HK-2 (cell line): ENCODE results near the gene BHLHE40.
A peak's percentile ranks its signal among the peaks of the same experiment; 100 is the strongest.

Experiments used
- DNase-seq: peaks from one replicate; pipeline ENCODE4 v3.0.0-alpha.2; 2018; ENCODE audit not compliant: unreplicated experiment

Gene BHLHE40

GRCh38 chr3:4983739-4984510, 4.7 kb downstream of the BHLHE40 start:
- peak; percentile 65 for DNase-seq

- DNase-seq: no peak
Observed at GRCh38 chr3:4984511-4984864, 5.3 kb downstream of the BHLHE40 start.

GRCh38 chr3:4985330-4986174, 6.3 kb downstream of the BHLHE40 start:
- DNase-seq: peak; percentile 76

- no peak for DNase-seq
Observed at GRCh38 chr3:4986175-4986781, 7.0 kb downstream of the BHLHE40 start.

GRCh38 chr3:4986782-4987537, 7.7 kb downstream of the BHLHE40 start:
- DNase-seq: peak; percentile 95

- DNase-seq: no peak
Observed at GRCh38 chr3:4987538-4988296, 8.5 kb downstream of the BHLHE40 start.

- DNase-seq: no peak
Observed at GRCh38 chr3:4988983-4989834, 10.0 kb downstream of the BHLHE40 start.

- no peak for DNase-seq
Observed at GRCh38 chr3:4990069-4990468, 10.8 kb downstream of the BHLHE40 start.

- no peak for DNase-seq
Observed at GRCh38 chr3:4992118-4992517, 12.9 kb downstream of the BHLHE40 start.

- no peak for DNase-seq
Observed at GRCh38 chr3:4993276-4994143, 14.3 kb downstream of the BHLHE40 start.

- no peak for DNase-seq
Observed at GRCh38 chr3:4994144-4994730, 15.0 kb downstream of the BHLHE40 start.

- peak; percentile 89 for DNase-seq
Observed at GRCh38 chr3:4994823-4995499, 15.7 kb downstream of the BHLHE40 start.

- DNase-seq: peak; percentile 90
Observed at GRCh38 chr3:4995500-4996053, 16.3 kb downstream of the BHLHE40 start.

- DNase-seq: no peak
Observed at GRCh38 chr3:4996223-4996765, 17.1 kb downstream of the BHLHE40 start.

GRCh38 chr3:4996771-4997291, 17.6 kb downstream of the BHLHE40 start:
- DNase-seq: no peak

GRCh38 chr3:4997946-4998345, 18.7 kb downstream of the BHLHE40 start:
- DNase-seq: no peak

GRCh38 chr3:4999531-5000184, 20.4 kb downstream of the BHLHE40 start:
- no peak for DNase-seq
